Stimulated activated CD4-positive, alpha-beta T cell treated with anti-CD3 and anti-CD28 coated beads, Interleukin-1b, Interleukin-23, amount 100 ng/mL, for 24 hours (primary cell): ENCODE measurements around the gene CYP26B1.

Source experiments
- DNase-seq, 4 experiments: peaks; one replicate each; pipeline ENCODE4 v3.0.0-alpha.2; 2020; ENCODE audit warnings: low read depth in 4 of 4, low spot score in 1 of 4

Gene CYP26B1

DNA sequence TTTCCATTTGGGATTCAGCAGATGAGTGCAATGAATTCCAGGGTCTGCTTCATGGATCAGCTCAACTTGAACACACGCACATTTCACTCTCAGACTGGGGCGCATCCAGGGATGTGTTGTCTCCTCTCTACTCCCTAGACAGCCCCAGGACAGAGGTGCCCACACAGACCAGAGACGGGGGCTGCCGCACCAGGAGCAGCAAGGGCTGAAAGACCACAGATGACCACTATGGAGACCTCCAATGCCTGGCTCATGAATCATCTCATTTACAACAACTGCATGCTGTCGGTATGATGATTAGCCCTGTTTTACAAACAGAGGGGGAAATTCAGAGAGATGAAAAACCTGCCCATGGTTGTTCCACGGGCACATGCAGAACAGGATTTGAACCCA, 63.1 kb downstream of the CYP26B1 start:
- DNase-seq: no peak

DNA sequence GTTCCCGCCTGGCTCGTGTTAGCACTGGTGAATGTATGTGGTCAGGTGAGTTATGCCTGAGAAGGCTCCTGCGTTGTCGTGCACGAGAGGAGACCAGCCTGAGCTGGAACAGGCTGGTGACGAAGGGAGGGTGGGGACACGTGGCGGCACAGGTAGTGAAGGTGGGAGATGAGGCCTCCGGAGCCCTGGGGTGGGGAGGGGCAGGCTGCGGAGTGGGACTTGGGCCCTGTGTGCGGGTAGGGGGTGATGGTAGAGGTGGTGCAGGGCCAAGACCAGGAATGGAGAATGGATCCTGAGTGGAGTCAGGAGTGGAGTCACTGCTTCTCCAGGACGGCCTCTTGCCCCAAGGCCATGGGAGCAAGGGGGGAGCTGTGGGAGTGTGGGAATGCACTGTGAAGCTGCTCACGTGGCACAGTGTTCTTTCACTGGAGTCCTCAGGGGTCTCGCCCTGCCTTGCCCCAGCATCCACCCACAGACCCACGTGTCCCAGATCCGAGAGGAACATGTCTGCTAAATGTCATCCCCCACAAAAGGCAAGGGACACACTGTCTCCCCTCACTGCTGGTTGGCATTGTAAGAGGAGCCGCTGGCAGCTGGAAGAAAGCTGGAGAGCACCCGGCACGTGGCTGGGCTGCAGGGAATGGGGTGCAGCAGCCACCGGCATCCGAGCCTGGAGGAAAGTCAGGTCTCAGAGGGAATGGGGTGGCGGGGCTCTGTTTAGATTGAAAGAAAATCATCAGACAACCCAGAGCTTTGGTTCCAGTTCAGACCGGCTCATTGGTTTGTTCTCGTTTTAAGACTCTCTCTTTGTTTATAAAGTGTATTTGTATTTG, 63.7 kb downstream of the CYP26B1 start:
- no peak for DNase-seq

DNA sequence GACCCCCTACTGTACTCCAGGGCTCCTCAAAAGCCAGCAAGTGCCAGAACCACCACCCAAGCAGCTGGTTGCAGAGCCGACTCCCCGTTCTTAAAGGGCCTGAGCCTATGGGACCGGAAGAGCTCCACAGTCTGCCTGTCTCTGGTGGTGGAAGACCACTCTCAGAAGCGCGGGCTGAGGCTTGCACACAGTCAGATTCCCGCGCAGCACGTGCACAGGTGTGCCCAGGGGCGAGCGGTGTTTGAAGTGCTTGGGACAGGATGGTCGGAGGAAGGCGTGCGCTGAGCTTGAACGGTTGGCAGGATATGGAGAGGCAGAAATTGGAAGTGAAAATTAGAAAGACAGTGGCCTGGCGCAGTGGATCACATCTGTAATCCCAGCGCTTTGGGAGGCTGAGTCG, 64.8 kb downstream of the CYP26B1 start:
- DNase-seq: no peak

DNA sequence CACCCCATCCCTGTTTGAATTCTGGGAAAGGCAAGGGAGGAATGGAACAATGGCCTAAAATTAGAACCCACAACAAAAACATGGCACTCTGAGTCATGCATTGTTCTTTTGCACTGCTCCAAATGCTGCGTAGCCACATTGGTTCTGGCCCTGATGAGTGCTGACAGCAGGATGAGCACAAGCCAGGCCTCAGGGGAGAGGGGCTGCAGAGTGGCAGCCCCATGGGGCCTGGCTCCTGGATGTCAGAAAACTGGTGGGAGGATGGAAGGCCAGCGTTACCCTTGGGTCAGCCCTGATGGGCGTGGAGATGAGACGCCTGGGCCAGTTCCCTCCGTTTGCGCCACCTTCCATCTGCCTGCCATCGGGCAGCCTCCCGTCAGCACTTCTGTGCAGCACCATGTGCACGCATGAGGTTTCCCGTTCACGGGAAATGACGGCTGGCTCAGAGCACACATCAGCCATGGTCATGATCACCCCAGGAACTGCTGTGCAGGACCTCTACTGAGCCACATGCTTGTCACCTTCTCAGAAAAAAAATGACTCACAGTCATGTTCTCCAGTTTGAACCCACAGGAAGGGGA, 65.6 kb downstream of the CYP26B1 start:
- no peak for DNase-seq

DNA sequence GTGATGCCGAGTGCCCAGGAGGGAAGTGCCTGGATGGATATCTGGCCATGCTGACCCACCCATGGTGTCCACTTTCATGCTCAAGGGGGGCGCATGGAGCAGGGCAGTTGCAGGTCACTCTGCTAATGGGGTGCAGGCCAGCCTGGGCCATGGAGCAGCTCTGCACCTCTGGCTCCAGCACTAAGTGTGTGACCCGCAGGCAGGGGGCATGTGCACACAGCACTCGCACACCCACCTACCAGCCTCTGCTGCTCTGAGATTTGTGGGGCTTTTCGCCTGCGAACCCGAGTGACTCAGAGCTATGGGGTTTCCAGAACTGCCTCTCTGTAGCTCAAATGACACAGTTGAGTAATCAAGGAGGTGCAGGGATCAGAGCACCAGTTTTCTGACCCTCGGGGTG, 66.2 kb downstream of the CYP26B1 start:
- no peak for DNase-seq

DNA sequence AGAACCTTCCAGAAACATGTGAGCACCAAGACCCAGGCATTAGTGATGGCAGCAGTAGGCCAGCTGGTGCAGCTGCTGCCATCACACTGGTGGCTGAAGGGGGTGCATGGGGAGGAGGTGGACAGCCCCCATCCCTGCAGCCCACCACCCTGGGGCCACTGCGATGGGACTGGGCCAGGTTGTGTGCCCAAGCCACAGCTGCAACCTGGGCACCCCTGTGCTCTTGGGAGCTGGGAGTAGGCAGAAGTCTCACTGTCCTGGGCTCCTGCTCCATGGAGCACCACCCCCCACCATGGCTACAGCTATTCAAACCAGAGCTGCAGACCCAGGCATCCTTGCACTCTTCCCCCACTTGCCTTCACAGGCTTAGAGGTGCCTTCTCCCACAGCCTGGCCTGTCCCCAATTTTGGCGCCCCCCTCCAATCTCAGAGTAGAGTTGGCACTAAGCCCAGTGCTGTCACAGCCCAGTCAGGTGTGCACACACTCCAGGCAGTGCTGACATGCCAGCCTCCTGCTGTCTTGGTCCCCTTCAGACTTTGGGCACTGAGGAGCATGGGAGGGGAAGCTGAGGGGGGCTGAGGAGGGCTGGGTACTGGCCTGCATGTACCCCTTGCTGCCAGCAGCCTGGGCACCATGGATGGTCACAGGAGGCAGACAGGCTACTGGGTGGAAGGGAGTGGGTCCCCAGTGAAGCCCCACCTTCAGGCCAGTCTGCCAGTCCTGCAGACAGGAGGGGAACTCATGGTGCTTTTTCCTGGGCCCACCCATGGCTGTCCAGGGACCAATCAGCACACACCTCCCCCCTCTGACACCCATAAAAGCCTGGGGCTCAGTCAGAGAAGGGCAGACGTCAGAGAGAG, 67.1 kb downstream of the CYP26B1 start:
- DNase-seq: no peak
